ENCODE data around the gene TANGO2. TPM values are rescaled to one million over a fixed set of nuclear protein-coding genes. Genes with fewer than 3 reads are reported as not detected.
A peak's percentile ranks its signal among the peaks of the same experiment; 100 is the strongest.

The TANGO2 gene
- total and polyA plus RNA-seq, 9 of the 15 experiments (the other 6 are each of a cell fraction or from before 2014, with no cell fraction given), result 15.5 to 94.9 (median 70.1) TPM

DNA sequence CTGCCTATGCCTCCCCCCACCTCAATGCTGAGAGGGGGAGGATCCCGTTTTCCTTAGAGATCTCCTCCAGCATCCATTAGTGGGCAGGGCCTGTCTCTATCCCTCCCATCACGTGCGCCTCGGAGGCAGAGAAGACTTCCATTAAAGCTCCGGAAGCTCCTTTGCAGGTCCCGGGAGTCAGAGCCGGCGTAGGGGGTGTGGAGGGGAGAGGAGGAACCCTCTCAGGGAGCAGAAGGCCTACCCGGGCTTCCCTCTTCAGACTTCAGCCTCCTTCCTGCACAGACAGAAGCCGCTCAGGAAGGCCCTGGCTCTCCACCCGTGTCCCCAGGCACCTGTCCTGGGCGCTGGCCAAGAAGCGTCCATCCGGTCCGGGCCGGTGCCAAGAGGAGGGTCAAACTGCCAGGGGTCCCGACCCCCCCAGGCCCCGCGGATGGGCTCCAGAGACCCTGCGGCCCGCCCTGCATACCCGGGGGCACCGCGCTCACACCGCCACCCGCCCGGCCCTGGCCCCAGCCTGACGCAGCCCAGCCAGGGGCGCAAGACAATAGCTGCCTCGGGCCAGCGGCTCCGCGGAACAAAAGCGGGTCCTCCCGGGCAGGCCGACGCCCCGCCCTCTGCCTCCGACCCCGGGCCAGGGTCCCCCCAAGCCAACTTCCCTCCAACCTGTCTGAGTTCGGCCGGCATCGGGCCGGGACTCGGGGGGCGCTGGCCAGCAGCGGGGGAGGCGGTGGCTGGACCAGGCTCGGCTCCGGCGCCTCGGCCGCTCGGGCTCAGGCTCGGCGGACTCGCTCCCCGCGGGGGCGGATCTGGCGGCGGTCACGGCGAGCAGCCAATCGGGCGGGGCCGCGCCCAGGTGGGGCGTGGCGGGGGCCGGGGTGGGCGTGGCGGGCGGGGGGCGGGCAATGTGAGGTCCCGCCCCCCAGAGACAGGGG, 34.2 kb upstream of the TANGO2 start (continued):
- TF ChIP-seq, protein P1, sequence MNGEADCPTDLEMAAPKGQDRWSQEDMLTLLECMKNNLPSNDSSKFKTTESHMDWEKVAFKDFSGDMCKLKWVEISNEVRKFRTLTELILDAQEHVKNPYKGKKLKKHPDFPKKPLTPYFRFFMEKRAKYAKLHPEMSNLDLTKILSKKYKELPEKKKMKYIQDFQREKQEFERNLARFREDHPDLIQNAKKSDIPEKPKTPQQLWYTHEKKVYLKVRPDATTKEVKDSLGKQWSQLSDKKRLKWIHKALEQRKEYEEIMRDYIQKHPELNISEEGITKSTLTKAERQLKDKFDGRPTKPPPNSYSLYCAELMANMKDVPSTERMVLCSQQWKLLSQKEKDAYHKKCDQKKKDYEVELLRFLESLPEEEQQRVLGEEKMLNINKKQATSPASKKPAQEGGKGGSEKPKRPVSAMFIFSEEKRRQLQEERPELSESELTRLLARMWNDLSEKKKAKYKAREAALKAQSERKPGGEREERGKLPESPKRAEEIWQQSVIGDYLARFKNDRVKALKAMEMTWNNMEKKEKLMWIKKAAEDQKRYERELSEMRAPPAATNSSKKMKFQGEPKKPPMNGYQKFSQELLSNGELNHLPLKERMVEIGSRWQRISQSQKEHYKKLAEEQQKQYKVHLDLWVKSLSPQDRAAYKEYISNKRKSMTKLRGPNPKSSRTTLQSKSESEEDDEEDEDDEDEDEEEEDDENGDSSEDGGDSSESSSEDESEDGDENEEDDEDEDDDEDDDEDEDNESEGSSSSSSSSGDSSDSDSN (IDR thresholded peaks at IDR 0.05; ENCODE audit: borderline replicate concordance in 1 of 2, low read depth in 2 of 2, low read length in 2 of 2), result peak; percentile 93 to 97; a peak in 2 of 4 replicates
- peak; percentile 97 for TF ChIP-seq PHB (CRISPR knock-in tag; IDR thresholded peaks at IDR 0.05)
- no peak for TF ChIP-seq POLR3G (IDR thresholded peaks at IDR 0.05; ENCODE audit: extremely low read depth, insufficient read length, insufficient replicate concordance)
- TF ChIP-seq ERF (CRISPR knock-in tag; IDR thresholded peaks at IDR 0.05), result peak; percentile 94
- TF ChIP-seq, protein P2, sequence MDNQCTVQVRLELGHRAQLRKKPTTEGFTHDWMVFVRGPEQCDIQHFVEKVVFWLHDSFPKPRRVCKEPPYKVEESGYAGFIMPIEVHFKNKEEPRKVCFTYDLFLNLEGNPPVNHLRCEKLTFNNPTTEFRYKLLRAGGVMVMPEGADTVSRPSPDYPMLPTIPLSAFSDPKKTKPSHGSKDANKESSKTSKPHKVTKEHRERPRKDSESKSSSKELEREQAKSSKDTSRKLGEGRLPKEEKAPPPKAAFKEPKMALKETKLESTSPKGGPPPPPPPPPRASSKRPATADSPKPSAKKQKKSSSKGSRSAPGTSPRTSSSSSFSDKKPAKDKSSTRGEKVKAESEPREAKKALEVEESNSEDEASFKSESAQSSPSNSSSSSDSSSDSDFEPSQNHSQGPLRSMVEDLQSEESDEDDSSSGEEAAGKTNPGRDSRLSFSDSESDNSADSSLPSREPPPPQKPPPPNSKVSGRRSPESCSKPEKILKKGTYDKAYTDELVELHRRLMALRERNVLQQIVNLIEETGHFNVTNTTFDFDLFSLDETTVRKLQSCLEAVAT (IDR thresholded peaks at IDR 0.05), result peak in 1 of 2 experiments; percentile 47; a peak in 1 of 4 replicates
- TF ChIP-seq ZNF3 (CRISPR knock-in tag; IDR thresholded peaks at IDR 0.05), result no peak
- peak; percentile 75; the same call in 1 of the 2 replicates for TF ChIP-seq ZC3H11A (IDR thresholded peaks at IDR 0.05; ENCODE audit: low read depth, low read length)
- TF ChIP-seq, protein P3, sequence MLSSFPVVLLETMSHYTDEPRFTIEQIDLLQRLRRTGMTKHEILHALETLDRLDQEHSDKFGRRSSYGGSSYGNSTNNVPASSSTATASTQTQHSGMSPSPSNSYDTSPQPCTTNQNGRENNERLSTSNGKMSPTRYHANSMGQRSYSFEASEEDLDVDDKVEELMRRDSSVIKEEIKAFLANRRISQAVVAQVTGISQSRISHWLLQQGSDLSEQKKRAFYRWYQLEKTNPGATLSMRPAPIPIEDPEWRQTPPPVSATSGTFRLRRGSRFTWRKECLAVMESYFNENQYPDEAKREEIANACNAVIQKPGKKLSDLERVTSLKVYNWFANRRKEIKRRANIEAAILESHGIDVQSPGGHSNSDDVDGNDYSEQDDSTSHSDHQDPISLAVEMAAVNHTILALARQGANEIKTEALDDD (IDR thresholded peaks at IDR 0.05), result no peak
- peak; percentile 98 for TF ChIP-seq ZBTB7A (IDR thresholded peaks at IDR 0.05; ENCODE audit: borderline replicate concordance, control insufficient read depth, low read depth, low read length)
- no peak; the same call in 1 of the 2 replicates for TF ChIP-seq GTF2A2 (tag; IDR thresholded peaks at IDR 0.05)
- TF ChIP-seq ZBTB17 (CRISPR knock-in tag; IDR thresholded peaks at IDR 0.05), result peak; percentile 75
- TF ChIP-seq, protein P4, sequence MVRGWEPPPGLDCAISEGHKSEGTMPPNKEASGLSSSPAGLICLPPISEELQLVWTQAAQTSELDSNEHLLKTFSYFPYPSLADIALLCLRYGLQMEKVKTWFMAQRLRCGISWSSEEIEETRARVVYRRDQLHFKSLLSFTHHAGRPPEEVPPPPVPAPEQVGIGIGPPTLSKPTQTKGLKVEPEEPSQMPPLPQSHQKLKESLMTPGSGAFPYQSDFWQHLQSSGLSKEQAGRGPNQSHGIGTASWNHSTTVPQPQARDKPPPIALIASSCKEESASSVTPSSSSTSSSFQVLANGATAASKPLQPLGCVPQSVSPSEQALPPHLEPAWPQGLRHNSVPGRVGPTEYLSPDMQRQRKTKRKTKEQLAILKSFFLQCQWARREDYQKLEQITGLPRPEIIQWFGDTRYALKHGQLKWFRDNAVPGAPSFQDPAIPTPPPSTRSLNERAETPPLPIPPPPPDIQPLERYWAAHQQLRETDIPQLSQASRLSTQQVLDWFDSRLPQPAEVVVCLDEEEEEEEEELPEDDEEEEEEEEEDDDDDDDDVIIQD (CRISPR knock-in tag; IDR thresholded peaks at IDR 0.05), result peak; percentile 39; the same call in 1 of the 2 replicates
- no peak for TF ChIP-seq MYBL2 (IDR thresholded peaks at IDR 0.05; ENCODE audit: low read depth)
- no peak for TF ChIP-seq MYBL2 (CRISPR knock-in tag; IDR thresholded peaks at IDR 0.05; ENCODE audit: borderline replicate concordance)
- TF ChIP-seq, protein P5, sequence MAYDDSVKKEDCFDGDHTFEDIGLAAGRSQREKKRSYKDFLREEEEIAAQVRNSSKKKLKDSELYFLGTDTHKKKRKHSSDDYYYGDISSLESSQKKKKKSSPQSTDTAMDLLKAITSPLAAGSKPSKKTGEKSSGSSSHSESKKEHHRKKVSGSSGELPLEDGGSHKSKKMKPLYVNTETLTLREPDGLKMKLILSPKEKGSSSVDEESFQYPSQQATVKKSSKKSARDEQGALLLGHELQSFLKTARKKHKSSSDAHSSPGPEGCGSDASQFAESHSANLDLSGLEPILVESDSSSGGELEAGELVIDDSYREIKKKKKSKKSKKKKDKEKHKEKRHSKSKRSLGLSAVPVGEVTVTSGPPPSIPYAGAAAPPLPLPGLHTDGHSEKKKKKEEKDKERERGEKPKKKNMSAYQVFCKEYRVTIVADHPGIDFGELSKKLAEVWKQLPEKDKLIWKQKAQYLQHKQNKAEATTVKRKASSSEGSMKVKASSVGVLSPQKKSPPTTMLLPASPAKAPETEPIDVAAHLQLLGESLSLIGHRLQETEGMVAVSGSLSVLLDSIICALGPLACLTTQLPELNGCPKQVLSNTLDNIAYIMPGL (CRISPR knock-in tag; IDR thresholded peaks at IDR 0.05), result peak; percentile 27; the same call in 1 of the 2 replicates
- no peak for TF ChIP-seq SREBF2 (CRISPR knock-in tag; IDR thresholded peaks at IDR 0.05)
- TF ChIP-seq SIX5 (IDR thresholded peaks at IDR 0.05; ENCODE audit: borderline replicate concordance in 1 of 2, insufficient read depth in 1 of 2, low read depth in 1 of 2, low read length in 2 of 2), result no peak
- TF ChIP-seq POLR2G (IDR thresholded peaks at IDR 0.05; ENCODE audit: low read depth, low read length), result peak; percentile 82

All from K562 (cell line).